GM13976 (cell line): Measurements from ENCODE around the gene SCAPER.
"Not testable (repeated sequence)": the region's sequence is repeated elsewhere in the genome, so short reads cannot be mapped to it uniquely, and the experiment has no call there.

Source experiments
- DNase-seq: peaks from one replicate; pipeline ENCODE4 v3.0.0; 2012; ENCODE audit warnings: low spot score
- in situ Hi-C: fragments of 300-500 bp; cut with MboI; formaldehyde crosslinking; loops from one replicate; pipeline ENCODE4 v1.12.0; 2022; ENCODE audit warnings: low sequenced_read_pairs, mixed read lengths, inconsistent platforms; ENCODE audit not compliant: unreplicated experiment
- TF ChIP-seq, protein P1 (sequence below): IDR thresholded peaks from 2 replicates; pipeline ENCODE4 v1.5.1; 2012; ENCODE audit warnings: borderline replicate concordance, mild to moderate bottlenecking; ENCODE audit not compliant: insufficient read depth; ENCODE audit errors: extremely low read depth, missing control alignments, control extremely low read depth

SCAPER gene

DNA sequence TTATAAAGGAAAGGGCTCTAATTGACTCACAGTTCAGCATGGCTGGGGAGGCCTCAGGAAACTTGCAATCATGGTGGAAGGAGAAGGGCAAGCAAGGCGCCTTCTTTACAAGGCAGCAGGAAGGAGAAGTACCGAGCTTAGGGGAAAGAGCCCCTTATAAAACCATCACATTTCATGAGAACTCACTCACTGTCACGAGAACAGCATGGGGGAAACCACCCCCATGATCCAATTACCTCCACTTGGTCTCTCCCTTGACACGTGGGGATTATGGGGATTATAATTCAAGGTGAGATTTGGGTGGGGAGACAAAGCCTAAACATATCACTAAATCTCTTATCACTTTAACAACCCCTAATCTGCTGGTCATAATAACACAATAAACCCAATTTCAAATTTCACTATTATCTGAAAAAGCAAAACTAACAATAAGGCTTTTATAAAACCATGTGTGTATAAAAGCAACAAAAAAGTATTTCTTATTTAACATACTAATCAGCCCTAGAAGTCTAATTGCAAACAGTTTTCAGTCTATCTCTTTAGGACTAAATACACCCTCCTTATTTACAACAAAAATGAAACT, 43.2 kb downstream of the SCAPER start:
- TF ChIP-seq, protein P1, sequence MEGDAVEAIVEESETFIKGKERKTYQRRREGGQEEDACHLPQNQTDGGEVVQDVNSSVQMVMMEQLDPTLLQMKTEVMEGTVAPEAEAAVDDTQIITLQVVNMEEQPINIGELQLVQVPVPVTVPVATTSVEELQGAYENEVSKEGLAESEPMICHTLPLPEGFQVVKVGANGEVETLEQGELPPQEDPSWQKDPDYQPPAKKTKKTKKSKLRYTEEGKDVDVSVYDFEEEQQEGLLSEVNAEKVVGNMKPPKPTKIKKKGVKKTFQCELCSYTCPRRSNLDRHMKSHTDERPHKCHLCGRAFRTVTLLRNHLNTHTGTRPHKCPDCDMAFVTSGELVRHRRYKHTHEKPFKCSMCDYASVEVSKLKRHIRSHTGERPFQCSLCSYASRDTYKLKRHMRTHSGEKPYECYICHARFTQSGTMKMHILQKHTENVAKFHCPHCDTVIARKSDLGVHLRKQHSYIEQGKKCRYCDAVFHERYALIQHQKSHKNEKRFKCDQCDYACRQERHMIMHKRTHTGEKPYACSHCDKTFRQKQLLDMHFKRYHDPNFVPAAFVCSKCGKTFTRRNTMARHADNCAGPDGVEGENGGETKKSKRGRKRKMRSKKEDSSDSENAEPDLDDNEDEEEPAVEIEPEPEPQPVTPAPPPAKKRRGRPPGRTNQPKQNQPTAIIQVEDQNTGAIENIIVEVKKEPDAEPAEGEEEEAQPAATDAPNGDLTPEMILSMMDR, result no peak
- in situ Hi-C loops, result loop anchor here (25.0 kb wide), 1 partner anchor 675 kb away; no protein-coding TSS in a partner anchor
- no peak for DNase-seq

DNA sequence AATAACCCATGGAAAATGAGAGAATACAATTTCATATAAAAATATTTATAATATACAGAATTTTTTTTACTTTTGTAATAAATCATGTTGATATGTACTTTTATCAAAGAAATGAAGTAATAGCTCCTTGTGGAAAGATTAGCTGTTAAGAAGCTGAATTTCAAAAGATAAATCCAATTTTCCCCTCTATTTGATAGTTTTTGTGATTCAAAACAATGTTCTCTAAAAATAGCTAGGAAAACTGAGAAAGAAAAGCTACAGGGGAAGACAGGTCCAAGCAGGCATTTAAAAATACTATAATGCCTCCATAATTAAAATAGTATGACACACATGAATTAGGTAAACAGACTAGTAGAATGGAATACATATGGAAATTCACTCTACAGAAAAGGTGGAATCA, 44.9 kb downstream of the SCAPER start:
- TF ChIP-seq, protein P1, result no peak
- DNase-seq, result no peak
- in situ Hi-C loops, result loop anchor here (25.0 kb wide), 1 partner anchor 673 kb away; no protein-coding TSS in a partner anchor

DNA sequence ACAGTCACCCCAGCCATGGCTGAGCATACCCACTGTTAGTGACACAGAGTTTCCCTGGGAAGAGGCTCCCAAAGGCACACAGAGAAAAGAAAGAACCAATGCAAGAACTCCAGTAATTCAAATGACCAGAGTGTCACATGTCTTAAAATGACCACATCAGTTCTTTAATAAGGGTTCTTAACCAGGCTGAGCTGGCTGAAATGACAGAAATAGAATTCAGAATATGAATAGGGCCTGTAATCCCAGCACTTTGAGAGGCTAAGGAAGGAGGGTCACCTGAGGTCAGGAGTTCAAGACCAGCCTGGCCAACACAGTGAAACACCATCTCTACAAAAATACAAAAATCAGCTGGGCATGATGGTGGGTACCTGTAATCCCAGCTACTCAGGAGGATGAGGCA, 54.8 kb downstream of the SCAPER start:
- in situ Hi-C loops, result loop anchor here (25.0 kb wide), 1 partner anchor 663 kb away; no protein-coding TSS in a partner anchor
- not testable (repeated sequence) for DNase-seq

DNA sequence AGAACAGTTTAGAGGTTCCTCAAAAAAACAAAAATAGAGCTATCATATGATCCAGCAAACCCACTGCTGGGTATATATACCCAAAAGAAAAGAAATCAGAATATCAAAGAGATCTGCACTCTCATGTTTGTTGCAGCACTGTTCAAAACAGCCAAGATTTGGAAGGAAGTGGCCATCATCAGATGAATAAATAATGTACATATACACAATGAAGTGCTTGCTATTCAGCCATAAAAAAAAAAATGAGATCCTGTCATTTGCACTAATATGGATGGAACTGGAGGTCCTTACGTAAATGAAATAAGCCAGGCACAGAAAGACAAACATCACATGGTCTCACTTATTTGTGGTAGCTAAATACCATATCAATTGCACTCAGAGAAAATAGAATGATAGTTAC, 58.4 kb downstream of the SCAPER start:
- no peak for DNase-seq

DNA sequence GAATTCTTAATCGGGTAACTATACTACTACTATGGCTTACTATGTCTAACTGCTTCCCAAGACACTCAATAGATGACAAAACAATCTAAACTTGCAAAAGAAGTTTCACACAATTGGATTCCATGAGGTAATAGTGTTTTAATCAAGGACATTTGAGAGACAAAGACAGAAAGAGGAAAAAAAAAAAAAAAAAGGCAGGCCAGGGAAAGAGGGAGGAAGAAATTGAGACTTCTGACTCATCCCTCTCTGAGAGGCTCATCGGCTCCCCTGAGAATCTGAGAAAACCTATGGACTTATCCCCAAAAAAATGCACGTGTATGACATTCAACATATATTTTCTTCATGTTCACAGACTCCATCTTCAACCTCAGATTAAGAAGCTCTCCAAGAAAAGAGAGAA, 61.0 kb downstream of the SCAPER start:
- no peak for DNase-seq
- TF ChIP-seq, protein P1, result no peak
- in situ Hi-C loops, result no loop called here

More for the DNA sequence above, 58.4 kb downstream of the SCAPER start:
- TF ChIP-seq, protein P1, result no peak
- in situ Hi-C loops, result no loop called here

DNA sequence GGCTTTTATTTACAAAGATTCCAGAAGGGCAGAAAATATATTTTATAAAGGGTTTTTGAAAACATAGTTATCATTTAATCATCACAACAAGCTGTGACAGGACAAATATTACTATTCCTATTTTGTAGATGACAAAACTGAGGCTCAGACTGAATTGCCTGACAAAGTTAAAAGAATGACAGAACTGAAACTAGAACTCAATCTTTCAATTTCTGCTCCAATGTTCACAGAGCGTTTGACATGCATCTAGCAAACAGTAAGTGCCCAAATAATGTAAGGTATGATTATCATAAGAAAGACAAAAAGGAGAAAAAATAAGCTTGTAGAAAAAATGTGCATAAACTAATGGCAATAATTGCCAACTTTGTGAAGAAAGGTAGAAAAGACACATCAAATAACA, 61.9 kb downstream of the SCAPER start:
- in situ Hi-C loops, result no loop called here
- DNase-seq, result no peak
- TF ChIP-seq, protein P1, result no peak

DNA sequence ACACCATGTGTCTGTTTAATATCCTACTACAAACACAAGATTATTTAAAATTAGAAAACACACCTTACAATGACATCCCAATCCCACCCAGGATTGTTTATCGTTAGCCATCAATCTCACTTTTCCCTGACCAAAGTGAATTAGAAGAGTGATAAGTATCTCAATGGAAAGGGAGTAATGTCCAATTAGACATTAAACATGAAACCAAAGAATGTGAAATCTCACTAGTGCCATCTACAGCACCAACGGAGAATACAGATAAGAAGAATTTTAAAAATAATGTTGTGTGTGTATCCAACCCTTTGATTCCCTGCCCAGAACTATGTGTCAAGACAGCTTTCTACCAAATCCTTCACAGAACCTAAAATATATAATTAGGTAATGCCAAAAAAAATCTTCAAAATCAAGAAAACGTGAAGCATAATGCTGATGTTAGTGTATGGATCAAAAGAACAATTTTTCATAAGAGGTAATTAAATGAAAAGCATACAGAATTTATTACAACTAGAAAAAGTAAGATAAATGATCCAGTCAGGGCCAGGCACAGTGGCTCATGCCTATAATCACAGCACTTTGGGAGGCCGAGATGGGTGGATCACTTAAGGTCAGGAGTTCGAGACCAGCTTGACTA, 64.2 kb downstream of the SCAPER start:
- in situ Hi-C loops, result no loop called here
- TF ChIP-seq, protein P1, result peak; percentile 21
- DNase-seq, result no peak
